Glomerular visceral epithelial cell (primary cell): ENCODE results near the gene NHSL2.
A peak's percentile ranks its signal among the peaks of the same experiment; 100 is the strongest.
"Not testable (repeated sequence)": the region's sequence is repeated elsewhere in the genome, so short reads cannot be mapped to it uniquely, and the experiment has no call there.

ENCODE experiments used
- DNase-seq: peaks from one replicate; pipeline ENCODE4 v3.0.0-alpha.2; 2016; ENCODE audit errors: extremely low spot score

NHSL2 gene

GRCh38 chrX:71910643-71910985, at the start of gene NHSL2:
NHSL2 (plus strand) TSS chrX:71910845.
- no peak for DNase-seq

GRCh38 chrX:71867680-71868079, 43.0 kb upstream of the NHSL2 start:
- no peak for DNase-seq

- DNase-seq = not testable (repeated sequence)
Measured at GRCh38 chrX:71869566-71869965, 41.1 kb upstream of the NHSL2 start.

- DNase-seq = peak; percentile 15
Measured at GRCh38 chrX:71870208-71871098, 40.2 kb upstream of the NHSL2 start.

- peak; percentile 69 for DNase-seq
Measured at GRCh38 chrX:71871367-71871766, 39.3 kb upstream of the NHSL2 start.

- no peak for DNase-seq
Measured at GRCh38 chrX:71872542-71873458, 37.8 kb upstream of the NHSL2 start.

- DNase-seq = no peak
Measured at GRCh38 chrX:71873459-71873833, 37.2 kb upstream of the NHSL2 start.

- not testable (repeated sequence) for DNase-seq
Measured at GRCh38 chrX:71876841-71877240, 33.8 kb upstream of the NHSL2 start.

- no peak for DNase-seq
Measured at GRCh38 chrX:71885099-71885498, 25.5 kb upstream of the NHSL2 start.

GRCh38 chrX:71895607-71896006, 15.0 kb upstream of the NHSL2 start:
- no peak for DNase-seq

- DNase-seq = no peak
Measured at GRCh38 chrX:71906144-71906543, 4.5 kb upstream of the NHSL2 start.

- no peak for DNase-seq
Measured at GRCh38 chrX:71908387-71908786, 2.3 kb upstream of the NHSL2 start.

- no peak for DNase-seq
Measured at GRCh38 chrX:71909956-71910355, 689 bp upstream of the NHSL2 start.

GRCh38 chrX:71910986-71911730, 513 bp downstream of the NHSL2 start:
- DNase-seq = no peak

- DNase-seq = no peak
Measured at GRCh38 chrX:71911731-71912050, 1.0 kb downstream of the NHSL2 start.

- no peak for DNase-seq
Measured at GRCh38 chrX:71912156-71912555, 1.5 kb downstream of the NHSL2 start.

- no peak for DNase-seq
Measured at GRCh38 chrX:71913156-71913950, 2.7 kb downstream of the NHSL2 start.

- no peak for DNase-seq
Measured at GRCh38 chrX:71917621-71918343, 7.1 kb downstream of the NHSL2 start.

GRCh38 chrX:71919431-71919830, 8.8 kb downstream of the NHSL2 start:
- no peak for DNase-seq

- DNase-seq = no peak
Measured at GRCh38 chrX:71919886-71920285, 9.2 kb downstream of the NHSL2 start.

GRCh38 chrX:71922686-71923085, 12.0 kb downstream of the NHSL2 start:
- DNase-seq = no peak
